ENCODE data around the gene RCAN3. TPM values are rescaled to one million over a fixed set of nuclear protein-coding genes. Genes with fewer than 3 reads are reported as not detected.

The RCAN3 gene
- total and polyA plus RNA-seq, 2 of the 4 experiments (the other 2 are of a cell fraction): 4.0 to 5.9 TPM

- H3K9me3 ChIP-seq (ENCODE audit: control insufficient read depth, insufficient read depth, low read length): no peaks in the 10 kb centered on the region
- H3K4me3 ChIP-seq (ENCODE audit: insufficient read depth, low read depth, low read length): no peak overlapping the region
- H2AK9ac ChIP-seq (replicated peaks; ENCODE audit: low read depth, low read length, poor library complexity): no peak overlapping the region
- H3K4ac ChIP-seq (ENCODE audit: low read depth, low read length): no peak overlapping the region
- POLR2A ChIA-PET (ENCODE audit: unreplicated experiment): no interaction called here
- no peak overlapping the region for H4K5ac ChIP-seq (ENCODE audit: low read depth, low read length)
- in situ Hi-C loops (cut with MboI; ENCODE audit: low sequenced_read_pairs) (no loop called here), dilution Hi-C loops (cut with HindIII; ENCODE audit: low sequenced_read_pairs, unreplicated experiment) (no loop called here), intact Hi-C loops (cut with micrococcal nuclease) (no loop called here)
- no peak overlapping the region for H2BK5ac ChIP-seq (ENCODE audit: low read depth, low read length, poor library complexity, severe bottlenecking)
- H3K23ac ChIP-seq (ENCODE audit: low read depth, low read length): no peak overlapping the region
- no peak overlapping the region for H3K27ac ChIP-seq (ENCODE audit: insufficient read depth, low read length)
- H2AFZ ChIP-seq (replicated peaks; ENCODE audit: low read length, poor library complexity): no peak overlapping the region
- H2BK20ac ChIP-seq (ENCODE audit: low read depth, low read length): no peak overlapping the region
- no peak overlapping the region for H4K91ac ChIP-seq (ENCODE audit: insufficient read depth, low read depth, low read length)
- no peaks in the 10 kb centered on the region for H4K20me1 ChIP-seq (ENCODE audit: insufficient read depth, low read length)
- no peak overlapping the region for H3K9ac ChIP-seq (ENCODE audit: low read depth, low read length)
- H2AK5ac ChIP-seq (ENCODE audit: low read depth, low read length): no peak overlapping the region
- H3K9me1 ChIP-seq (ENCODE audit: insufficient read depth, low read length): peaks cover 9% of the 10 kb centered on the region; the same call in 1 of the 2 replicates
- H3K79me1 ChIP-seq (ENCODE audit: low read depth in 1 of 2, low read length in 2 of 2): no peaks in the 10 kb centered on the region
- CTCF ChIA-PET: no interaction called here
- H3K18ac ChIP-seq (ENCODE audit: low read depth, low read length): no peak overlapping the region
- H4K8ac ChIP-seq (ENCODE audit: low read depth in 2 of 2, low read length in 2 of 2): no peak overlapping the region
- H3K14ac ChIP-seq (replicated peaks; ENCODE audit: low read depth, low read length): no peak overlapping the region
- no peak overlapping the region for H2BK15ac ChIP-seq (ENCODE audit: low read depth, low read length)
- DNase-seq (no peak), ATAC-seq (ENCODE audit: low read depth) (no peak)
- no peak overlapping the region for H2BK120ac ChIP-seq (ENCODE audit: low read depth, low read length)
- H3K36me3 ChIP-seq (ENCODE audit: control insufficient read depth, insufficient read depth, low read length): no peaks in the 10 kb centered on the region
- no peaks in the 10 kb centered on the region; the same call in 1 of the 2 replicates for H3K4me1 ChIP-seq (ENCODE audit: control insufficient read depth, insufficient read depth, low read length)
- no peak overlapping the region for H3K56ac ChIP-seq (ENCODE audit: extremely low read depth, insufficient read depth, low read length)
- TF ChIP-seq RFX5 (IDR thresholded peaks at IDR 0.05; ENCODE audit: low read depth, low read length): no peak
- no peak for TF ChIP-seq RAD21 (IDR thresholded peaks at IDR 0.05; ENCODE audit: low read length)
- TF ChIP-seq, protein P1, sequence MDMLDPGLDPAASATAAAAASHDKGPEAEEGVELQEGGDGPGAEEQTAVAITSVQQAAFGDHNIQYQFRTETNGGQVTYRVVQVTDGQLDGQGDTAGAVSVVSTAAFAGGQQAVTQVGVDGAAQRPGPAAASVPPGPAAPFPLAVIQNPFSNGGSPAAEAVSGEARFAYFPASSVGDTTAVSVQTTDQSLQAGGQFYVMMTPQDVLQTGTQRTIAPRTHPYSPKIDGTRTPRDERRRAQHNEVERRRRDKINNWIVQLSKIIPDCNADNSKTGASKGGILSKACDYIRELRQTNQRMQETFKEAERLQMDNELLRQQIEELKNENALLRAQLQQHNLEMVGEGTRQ (IDR thresholded peaks at IDR 0.05; ENCODE audit: low read depth, low read length): no peak
- no peak for TF ChIP-seq SMC3 (IDR thresholded peaks at IDR 0.05; ENCODE audit: low read depth, low read length)
- no peak for TF ChIP-seq RCOR1 (IDR thresholded peaks at IDR 0.05; ENCODE audit: insufficient replicate concordance, low read length)
- no peak for TF ChIP-seq MAFK (IDR thresholded peaks at IDR 0.05; ENCODE audit: low read depth, low read length)
- no peak for TF ChIP-seq BHLHE40 (IDR thresholded peaks at IDR 0.05; ENCODE audit: low read depth, low read length)
- TF ChIP-seq CEBPB (IDR thresholded peaks at IDR 0.05; ENCODE audit: low read depth, low read length): no peak
- TF ChIP-seq POLR2A (IDR thresholded peaks at IDR 0.05; ENCODE audit: low read depth, low read length): no peak
- TF ChIP-seq MXI1 (IDR thresholded peaks at IDR 0.05; ENCODE audit: borderline replicate concordance, low read depth, low read length): no peak
- TF ChIP-seq FOS (IDR thresholded peaks at IDR 0.05; ENCODE audit: low read depth, low read length): no peak
- TF ChIP-seq CHD1 (IDR thresholded peaks at IDR 0.05; ENCODE audit: low read depth, low read length): no peak
- TF ChIP-seq, protein P2, sequence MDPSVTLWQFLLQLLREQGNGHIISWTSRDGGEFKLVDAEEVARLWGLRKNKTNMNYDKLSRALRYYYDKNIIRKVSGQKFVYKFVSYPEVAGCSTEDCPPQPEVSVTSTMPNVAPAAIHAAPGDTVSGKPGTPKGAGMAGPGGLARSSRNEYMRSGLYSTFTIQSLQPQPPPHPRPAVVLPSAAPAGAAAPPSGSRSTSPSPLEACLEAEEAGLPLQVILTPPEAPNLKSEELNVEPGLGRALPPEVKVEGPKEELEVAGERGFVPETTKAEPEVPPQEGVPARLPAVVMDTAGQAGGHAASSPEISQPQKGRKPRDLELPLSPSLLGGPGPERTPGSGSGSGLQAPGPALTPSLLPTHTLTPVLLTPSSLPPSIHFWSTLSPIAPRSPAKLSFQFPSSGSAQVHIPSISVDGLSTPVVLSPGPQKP (IDR thresholded peaks at IDR 0.05; ENCODE audit: borderline replicate concordance, low read depth, low read length): no peak
- H3K4me2 ChIP-seq (ENCODE audit: low read depth, low read length): no peak overlapping the region
- H3K27me3 ChIP-seq (ENCODE audit: control insufficient read depth, insufficient read depth, low read length): peaks cover 9% of the 10 kb centered on the region
- no TSS peak for BruUV-seq (replicated peaks)
Observed at GRCh38 chr1:24562625-24563024, 60.0 kb downstream of the RCAN3 start.

All from IMR-90 (cell line).